ENCODE results near the gene PDE4B. TPM values are rescaled to one million over a fixed set of nuclear protein-coding genes. Genes with fewer than 3 reads are reported as not detected.

PDE4B gene
- total RNA-seq, 2 donors from 2014 or later, result 2.0 to 5.7 TPM

GRCh38 chr1:66217021-66217420 is 424.3 kb downstream of the PDE4B start:
- no peak for DNase-seq
- Histone ChIP-seq H3K4me1 (no peaks in the 10 kb centered on the region), H3K27me3 (no peaks in the 10 kb centered on the region), H3K4me3 (no peak overlapping the region), H3K9ac (ENCODE audit: low read depth in 2 of 2, low read length in 2 of 2) (no peak overlapping the region), H3K27ac (no peak overlapping the region), H3K9me3 (no peaks in the 10 kb centered on the region), H3K36me3 (no peaks in the 10 kb centered on the region)
- intact Hi-C loops (cut with DNase I), result loop anchor here (10.0 kb wide), 1 partner anchor 122 kb away; no protein-coding TSS in a partner anchor
- TF ChIP-seq, protein P1, sequence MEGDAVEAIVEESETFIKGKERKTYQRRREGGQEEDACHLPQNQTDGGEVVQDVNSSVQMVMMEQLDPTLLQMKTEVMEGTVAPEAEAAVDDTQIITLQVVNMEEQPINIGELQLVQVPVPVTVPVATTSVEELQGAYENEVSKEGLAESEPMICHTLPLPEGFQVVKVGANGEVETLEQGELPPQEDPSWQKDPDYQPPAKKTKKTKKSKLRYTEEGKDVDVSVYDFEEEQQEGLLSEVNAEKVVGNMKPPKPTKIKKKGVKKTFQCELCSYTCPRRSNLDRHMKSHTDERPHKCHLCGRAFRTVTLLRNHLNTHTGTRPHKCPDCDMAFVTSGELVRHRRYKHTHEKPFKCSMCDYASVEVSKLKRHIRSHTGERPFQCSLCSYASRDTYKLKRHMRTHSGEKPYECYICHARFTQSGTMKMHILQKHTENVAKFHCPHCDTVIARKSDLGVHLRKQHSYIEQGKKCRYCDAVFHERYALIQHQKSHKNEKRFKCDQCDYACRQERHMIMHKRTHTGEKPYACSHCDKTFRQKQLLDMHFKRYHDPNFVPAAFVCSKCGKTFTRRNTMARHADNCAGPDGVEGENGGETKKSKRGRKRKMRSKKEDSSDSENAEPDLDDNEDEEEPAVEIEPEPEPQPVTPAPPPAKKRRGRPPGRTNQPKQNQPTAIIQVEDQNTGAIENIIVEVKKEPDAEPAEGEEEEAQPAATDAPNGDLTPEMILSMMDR (IDR thresholded peaks at IDR 0.05), result no peak

DNA sequence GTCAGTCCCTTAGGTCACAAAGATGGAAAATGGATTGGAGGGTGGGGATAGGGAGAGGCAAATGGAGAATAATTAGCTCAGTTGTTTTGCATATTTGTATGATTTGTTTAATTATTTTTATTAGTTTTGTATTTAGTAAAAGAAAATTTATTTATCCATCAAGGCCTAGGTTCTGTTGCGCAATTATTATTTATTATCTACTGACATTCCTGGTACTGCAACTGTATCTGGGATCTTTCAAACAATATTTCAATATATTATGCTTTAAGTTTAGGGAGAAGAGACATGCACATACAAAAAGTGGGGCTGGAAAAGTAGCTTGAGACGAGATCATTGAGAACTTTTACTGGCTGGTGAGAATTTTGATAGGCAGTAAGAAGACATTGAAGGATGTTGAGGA is 424.9 kb downstream of the PDE4B start:
- Histone ChIP-seq H3K36me3 (no peaks in the 10 kb centered on the region), H3K4me3 (no peak overlapping the region), H3K27ac (no peak overlapping the region), H3K9ac (ENCODE audit: low read depth in 2 of 2, low read length in 2 of 2) (no peak overlapping the region), H3K9me3 (no peaks in the 10 kb centered on the region), H3K27me3 (no peaks in the 10 kb centered on the region), H3K4me1 (no peaks in the 10 kb centered on the region)
- TF ChIP-seq, protein P1 (IDR thresholded peaks at IDR 0.05), result no peak
- DNase-seq, result no peak
- intact Hi-C loops (cut with DNase I), result loop anchor here (10.0 kb wide), 1 partner anchor 123 kb away; no protein-coding TSS in a partner anchor

DNA sequence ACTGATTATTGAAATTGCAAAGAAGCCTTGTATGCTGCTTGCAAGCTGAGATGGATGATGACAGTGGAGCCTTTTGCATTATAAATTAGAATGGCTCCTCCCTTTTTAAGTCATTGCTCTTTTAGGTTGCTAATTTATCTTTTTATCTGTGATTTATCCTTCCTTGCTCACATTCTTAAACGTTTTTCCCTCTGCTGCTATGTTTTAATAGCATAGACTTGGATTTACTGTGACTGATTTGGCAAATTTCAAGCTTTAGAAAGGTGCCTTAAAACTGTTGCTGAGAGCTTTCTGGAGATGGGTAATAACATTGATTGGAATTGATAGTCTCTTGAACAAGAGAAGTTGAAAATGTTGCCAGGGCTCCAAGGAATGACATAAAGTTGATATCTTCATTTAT is 427.8 kb downstream of the PDE4B start:
- Histone ChIP-seq H3K36me3 (no peaks in the 10 kb centered on the region), H3K27me3 (no peaks in the 10 kb centered on the region), H3K9me3 (no peaks in the 10 kb centered on the region), H3K4me3 (no peak overlapping the region), H3K27ac (no peak overlapping the region), H3K4me1 (no peaks in the 10 kb centered on the region), H3K9ac (ENCODE audit: low read depth in 2 of 2, low read length in 2 of 2) (no peak overlapping the region)
- intact Hi-C loops (cut with DNase I), result no loop called here
- DNase-seq, result no peak
- TF ChIP-seq, protein P1 (IDR thresholded peaks at IDR 0.05), result no peak

DNA sequence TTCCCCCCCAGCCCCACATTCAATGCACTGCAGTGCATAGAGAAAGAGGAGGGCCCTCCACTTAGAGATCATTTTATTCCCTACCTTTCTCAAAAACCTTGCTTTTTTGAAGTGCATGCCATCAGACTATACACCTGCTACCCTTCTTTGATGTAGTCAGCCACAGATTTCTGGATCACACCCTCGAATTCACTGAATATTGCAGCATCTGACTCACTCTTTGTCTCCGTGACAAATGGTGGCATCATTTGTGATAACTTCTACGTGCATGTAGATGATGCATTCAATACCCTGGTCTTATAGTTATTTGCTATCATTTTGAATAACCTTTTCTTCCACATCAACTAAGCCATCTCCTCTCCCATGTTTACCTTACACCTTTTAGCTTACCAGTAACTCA is 431.0 kb downstream of the PDE4B start:
- H3K4me1 ChIP-seq, result no peaks in the 10 kb centered on the region
- H3K27me3 ChIP-seq, result no peaks in the 10 kb centered on the region
- H3K4me3 ChIP-seq, result no peak overlapping the region
- intact Hi-C loops (cut with DNase I), result no loop called here
- TF ChIP-seq, protein P1 (IDR thresholded peaks at IDR 0.05), result no peak
- no peaks in the 10 kb centered on the region for H3K36me3 ChIP-seq
- DNase-seq, result no peak
- no peak overlapping the region for H3K27ac ChIP-seq
- H3K9me3 ChIP-seq, result no peaks in the 10 kb centered on the region
- no peak overlapping the region for H3K9ac ChIP-seq (ENCODE audit: low read depth in 2 of 2, low read length in 2 of 2)

DNA sequence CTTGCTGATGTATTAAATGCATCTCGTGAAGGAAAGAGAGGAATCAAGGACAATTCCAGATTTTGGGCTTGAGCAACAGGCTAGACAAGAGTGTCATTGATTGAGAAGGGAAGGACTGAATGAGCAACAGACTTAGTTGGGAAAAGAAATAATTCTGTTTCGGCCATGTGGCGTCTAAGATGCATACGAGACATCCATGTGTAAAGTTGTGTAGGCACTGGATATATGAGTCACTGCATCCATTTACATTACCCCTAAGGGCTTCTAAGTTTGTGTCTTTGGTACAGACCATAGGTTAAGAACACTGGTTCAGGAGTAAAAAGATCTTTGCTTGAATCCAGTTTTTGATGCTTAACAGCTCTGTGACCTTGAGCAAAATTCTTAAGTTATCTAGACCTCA is 434.3 kb downstream of the PDE4B start:
- Histone ChIP-seq H3K4me3 (no peak overlapping the region), H3K9me3 (no peaks in the 10 kb centered on the region), H3K36me3 (no peaks in the 10 kb centered on the region), H3K9ac (ENCODE audit: low read depth in 2 of 2, low read length in 2 of 2) (no peak overlapping the region), H3K4me1 (no peaks in the 10 kb centered on the region), H3K27me3 (no peaks in the 10 kb centered on the region), H3K27ac (no peak overlapping the region)
- TF ChIP-seq, protein P1 (IDR thresholded peaks at IDR 0.05), result no peak
- no peak for DNase-seq
- intact Hi-C loops (cut with DNase I), result no loop called here

Data from colonic mucosa (tissue), 4 donors.